LHCN-M2 (cell line): Measurements from ENCODE around the gene L3MBTL4. TPM values are rescaled to one million over a fixed set of nuclear protein-coding genes. Genes with fewer than 3 reads are reported as not detected.
"Not testable (repeated sequence)": the region's sequence is repeated elsewhere in the genome, so short reads cannot be mapped to it uniquely, and the experiment has no call there.

Experiments used
- DNase-seq: peaks from one replicate; pipeline ENCODE4 v3.0.0-alpha.2; 2012; ENCODE audit warnings: low read depth
- total RNA-seq: library from RNA; depleted of rRNA; stranded (reverse); fragments of >200 nt; gene quantifications from 2 replicates; pipeline ENCODE4 v1.2.3, GENCODE V29; 2014

Gene L3MBTL4
- total RNA-seq, 1 experiment from 2014 or later = not detected

DNA sequence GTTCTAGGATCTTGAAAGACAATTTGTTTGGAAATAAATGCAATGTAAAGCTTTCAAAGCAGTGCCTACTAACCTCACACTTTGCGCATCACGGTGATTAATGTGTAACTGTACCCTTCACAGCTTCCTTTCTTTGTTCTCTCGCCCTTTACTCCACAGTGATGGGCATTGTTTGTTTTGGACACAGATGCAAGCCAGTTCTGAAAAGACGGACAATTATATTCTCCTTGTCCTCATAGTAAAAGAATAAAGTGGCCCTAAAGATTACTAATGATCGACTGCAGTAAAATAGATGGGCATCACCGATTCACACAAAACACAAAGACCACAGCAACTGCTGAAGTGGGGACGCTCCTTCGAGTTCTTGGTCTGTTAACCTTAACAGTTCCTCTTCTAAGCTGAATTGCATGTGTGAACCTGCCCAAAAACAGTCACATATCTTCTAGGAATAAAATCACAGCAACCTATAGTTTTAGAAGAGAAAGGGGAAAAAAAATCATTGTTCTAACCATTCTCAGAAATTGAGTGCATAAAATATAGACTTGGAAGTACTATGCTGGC lies 7.7 kb downstream of the L3MBTL4 start:
- DNase-seq = no peak

DNA sequence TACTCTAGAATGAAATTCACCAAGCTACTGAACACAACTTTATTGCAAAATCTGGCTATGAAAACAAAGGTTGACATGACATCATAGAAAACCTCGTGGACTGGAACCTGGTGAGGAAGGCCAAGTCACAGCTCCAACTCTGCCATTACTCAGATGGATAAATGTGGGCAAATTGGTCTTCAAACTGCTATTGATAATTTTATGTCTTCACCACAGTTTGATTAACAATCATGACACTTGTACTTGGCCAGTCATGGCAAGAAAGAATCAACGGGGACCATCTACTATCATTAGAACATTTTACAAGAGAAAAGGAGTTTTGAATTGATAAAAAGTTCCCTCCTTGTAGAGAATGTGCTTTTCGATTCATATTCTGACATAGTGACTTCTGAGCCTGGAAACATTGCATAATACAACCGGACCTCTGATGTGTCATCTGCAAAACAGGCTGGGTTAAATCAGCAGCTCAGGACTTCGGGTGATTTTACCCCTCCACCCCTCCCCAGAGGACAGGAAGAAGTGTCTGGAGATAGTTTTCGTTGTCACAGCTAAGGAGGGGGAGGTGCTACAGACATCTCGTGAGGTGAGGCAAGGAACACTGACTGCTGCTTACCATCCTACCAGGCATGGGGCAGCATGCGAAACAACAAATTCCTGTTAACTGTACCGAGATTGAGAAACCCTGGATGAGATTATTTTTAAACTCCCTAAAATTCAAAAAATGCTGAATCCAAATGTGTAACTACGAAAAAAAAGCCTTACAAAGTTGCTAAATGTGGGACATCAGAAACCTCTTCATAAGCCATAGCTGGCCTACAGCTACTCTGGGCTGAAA lies 8.4 kb downstream of the L3MBTL4 start:
- no peak for DNase-seq

DNA sequence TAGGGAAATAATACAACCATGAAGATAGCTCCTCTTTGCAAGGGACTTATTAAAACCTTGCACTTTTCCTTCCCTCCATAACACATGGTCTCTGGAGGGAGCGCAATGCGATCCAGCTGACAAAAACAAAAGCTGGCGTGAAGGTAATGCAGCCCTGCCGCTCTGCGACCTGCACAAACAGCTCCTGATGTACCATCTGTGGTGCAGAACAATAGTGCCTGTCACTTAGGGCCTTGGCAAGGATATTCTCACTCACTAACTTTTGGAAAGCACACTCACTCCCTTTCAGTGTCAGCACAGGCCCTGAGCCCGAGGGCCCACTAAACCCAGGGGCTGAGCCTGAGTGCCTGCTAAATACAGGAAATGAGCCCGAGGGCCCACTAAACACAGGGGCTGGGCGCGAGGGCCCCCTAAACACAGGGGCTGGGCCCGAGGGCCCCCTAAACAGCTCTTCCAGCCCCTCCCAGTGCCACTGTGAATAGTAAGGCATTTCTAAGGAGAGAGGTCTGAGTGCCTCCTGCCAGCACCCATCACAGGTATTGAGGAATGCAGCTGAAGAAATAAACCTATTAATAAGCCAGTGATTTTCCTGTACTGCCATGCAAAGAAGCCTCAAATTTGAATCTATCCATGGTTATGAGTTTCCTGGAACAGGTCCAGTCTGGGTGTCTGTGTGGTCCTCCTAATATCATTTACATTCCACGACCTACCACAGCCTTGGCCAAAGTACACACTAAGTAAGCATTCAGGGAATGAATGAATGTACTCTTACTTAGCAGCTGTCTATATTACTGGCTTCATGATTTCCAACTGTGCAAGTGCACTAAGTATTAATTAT lies 9.3 kb downstream of the L3MBTL4 start:
- DNase-seq = no peak

DNA sequence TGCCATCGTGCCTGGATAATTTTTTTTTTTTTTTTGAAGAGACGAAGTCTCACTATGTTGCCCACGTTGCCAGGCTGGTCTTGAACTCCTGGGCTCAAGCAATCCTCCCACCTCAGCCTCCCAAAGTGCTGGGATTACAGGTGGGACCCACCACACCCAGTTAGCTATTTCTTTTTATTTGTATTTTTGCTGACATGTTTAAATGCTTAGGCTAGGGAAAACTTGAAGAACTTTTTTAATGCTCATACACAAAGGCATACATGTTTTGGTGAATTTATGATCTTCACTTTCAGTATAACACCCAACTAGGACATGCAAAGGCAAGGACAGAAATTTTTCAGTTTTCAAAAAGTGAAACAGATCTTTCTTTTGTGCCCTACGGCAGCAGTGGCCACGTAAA lies 9.9 kb downstream of the L3MBTL4 start:
- no peak for DNase-seq

DNA sequence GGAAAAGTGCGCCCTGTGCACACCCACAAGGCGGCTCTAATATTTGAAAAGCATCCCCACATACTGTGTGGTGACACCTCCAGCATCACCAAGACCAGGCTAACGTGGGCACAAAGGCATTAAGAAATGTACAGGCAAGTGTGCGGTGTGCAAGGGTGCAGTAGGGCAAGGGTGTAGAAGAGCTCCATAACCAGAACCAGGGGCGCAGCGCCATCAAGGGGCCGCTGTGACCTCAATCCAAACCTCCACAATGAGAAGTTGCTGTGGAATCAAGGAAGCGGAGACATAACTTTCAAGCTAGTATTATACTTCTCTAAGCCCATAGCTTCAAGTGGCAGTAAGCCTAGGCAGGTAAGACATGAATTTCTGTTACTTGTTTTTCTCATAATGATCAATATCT lies 13.0 kb downstream of the L3MBTL4 start:
- DNase-seq = no peak

DNA sequence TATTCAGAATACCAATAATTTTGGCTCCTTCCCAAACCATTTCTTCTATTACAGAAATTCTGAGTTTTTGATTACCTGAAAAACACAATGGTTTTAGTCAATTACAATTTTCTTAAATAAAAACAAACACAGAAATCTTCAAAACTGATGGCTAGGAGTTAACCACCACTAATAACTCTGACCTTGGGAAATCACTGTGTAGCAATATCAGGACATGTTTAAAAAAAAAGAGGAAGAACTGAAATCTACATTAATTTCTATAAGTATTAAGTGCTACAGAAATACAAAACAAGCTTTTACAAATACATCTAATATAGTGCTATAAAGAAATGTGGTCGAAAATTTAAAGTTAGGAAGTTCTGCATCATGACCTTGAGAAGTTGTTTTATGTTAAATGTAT lies 14.9 kb downstream of the L3MBTL4 start:
- no peak for DNase-seq

DNA sequence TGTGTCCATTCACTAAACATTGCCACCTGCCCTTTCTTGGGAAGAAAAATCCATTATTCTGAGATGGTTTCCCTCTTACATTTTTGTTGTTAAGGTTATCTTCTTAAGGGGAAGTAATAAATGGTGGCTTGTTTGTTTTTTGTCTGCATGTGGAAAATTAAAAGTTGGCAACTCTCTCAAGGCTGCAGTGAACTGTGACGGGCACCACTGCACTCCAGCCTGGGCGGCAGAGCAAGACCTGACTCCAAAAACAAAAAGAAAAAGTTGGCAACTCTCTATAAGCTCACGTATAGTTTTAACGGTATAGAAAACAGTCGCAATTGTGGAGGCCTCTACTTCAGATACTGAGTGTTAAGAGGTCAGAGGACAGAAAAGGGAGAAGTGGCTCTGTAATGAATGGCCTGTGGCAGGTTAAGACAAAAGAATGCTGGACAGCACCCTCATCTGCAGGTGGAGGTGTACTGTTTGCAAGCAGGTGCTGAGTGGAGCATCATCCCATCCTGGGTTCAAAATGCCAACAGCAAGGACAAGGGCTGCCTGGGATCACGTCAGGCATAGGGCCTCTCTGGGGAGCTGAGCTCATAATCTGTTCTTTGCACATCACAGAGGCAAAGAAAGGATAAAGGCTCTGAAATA lies 16.7 kb downstream of the L3MBTL4 start:
- DNase-seq = no peak

DNA sequence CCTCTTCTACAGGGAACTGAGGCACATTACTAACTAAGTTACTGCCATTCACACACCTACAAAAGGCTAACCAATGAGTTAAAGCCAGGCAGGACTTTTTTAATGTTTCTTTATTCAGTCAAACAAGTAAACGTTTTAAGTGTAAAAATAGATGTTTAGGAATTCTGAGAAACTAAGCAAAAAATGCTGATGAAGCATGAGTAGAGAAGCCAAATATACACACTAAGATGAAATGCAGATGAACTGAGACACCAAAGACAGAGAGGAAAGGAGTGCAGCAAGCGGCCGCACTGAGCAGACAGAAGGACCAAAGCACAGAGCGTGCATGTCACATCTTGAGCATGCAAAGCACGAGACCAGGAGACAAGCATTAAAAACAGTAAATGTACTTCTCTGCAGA lies 17.9 kb downstream of the L3MBTL4 start:
- DNase-seq = no peak

DNA sequence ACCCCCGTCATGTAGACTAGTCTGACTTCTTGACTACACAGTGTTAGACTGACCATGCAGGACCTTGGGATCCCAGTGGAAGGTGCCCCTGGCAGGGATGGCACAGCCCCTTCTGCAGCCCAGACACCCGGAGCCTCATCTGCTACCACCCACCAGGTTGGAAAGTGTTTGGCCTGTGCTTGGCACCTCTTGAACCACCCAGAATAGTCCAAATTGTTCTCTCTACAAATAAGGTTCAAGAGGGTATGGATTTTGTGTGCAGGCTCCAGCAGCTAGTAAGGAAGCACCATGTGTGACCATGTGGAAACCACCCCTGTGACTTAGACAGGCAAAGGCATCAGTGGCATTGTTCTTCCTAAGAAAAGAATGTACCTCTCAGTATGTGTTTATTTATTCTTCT lies 18.4 kb downstream of the L3MBTL4 start:
- DNase-seq = no peak

DNA sequence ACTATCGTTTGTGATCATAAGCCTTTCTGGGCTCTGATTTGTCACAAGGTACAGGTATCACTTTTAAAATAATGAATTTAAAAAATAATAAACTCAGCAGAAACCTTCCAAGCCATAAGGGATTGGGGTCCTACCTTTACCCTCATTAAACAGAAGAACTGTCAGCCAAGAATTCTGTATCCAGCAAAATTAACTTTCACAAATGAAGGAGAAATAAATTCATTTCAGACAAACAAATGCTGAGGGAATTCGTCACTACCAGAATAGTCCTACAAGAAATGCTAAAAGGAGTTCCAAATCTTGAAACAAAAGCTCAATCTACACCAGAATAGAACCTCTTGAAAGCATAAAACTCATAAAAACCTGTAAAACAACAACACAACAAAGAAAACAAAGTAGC lies 25.7 kb downstream of the L3MBTL4 start:
- DNase-seq = no peak

DNA sequence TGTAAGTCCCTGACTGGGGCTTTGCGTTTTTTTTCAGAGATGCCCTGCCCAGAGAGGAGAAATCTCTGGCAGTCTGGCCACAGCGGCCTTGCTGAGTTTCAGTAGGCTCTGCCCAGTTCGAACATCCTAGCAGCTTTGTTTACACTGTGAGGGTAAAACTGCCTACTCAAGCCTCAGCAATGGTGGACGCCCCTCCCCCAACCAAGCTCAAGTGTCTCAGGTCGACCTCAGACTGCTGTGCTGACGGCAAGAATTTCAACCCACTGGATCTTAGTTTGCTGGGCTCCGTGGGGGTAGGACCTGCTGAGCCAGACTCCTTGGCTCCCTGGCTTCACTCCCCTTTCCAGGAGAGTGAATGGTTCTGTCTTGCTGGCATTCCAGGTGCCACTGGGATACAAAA lies 31.7 kb downstream of the L3MBTL4 start:
- DNase-seq = no peak

DNA sequence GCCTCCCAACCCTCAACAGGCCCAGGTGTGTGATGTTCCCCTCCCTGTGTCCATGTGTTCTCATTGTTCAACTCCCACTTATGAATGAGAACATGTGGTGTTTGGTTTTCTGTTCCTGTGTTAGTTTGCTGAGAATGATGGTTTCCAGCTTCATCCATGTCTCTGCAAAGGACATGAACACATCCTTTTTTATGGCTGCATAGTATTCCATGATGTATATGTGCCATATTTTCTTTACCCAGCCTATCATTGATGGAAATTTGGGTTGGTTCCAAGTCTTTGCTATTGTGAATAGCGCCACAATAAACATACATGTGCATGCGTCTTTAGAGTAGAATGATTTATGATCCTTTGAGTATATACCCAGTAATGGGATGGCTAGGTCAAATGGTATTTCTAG lies 37.2 kb downstream of the L3MBTL4 start:
- not testable (repeated sequence) for DNase-seq

DNA sequence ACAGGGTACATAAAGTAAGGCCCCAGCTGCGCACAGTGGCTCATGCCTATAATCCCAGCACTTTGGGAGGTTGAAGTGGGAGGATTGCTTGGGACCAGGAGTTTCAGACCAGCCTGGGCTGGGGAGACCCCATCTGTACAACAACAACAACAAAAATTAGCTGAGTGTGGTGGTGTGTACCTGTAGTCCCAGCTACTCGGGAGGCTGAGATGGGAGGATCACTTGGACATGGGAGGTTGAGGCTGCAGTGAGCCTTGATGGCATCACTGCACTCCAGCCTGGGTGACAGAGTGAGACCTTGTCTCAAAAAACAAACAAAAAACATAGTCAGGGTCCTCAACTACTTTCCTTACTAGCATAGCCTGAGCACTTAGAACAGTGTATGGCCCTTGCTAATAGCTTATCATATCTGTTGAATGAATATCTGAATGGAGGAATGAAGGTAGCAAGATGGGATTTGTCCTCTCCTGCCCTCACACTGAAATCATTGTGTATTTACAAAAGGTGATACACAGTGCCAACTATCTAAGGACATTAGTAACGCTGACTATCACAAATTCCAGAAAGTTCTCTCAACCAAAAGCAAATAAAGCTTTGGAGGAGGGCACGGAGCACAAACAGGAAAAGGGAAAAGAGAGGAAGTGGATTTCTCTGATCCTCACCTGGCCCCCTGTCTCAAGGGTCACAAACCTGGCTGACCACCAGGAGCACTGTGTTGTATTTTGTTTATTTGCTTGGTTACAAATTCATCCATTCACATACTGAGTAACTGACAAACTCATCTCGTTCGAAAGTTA lies 38.1 kb downstream of the L3MBTL4 start:
- no peak for DNase-seq

DNA sequence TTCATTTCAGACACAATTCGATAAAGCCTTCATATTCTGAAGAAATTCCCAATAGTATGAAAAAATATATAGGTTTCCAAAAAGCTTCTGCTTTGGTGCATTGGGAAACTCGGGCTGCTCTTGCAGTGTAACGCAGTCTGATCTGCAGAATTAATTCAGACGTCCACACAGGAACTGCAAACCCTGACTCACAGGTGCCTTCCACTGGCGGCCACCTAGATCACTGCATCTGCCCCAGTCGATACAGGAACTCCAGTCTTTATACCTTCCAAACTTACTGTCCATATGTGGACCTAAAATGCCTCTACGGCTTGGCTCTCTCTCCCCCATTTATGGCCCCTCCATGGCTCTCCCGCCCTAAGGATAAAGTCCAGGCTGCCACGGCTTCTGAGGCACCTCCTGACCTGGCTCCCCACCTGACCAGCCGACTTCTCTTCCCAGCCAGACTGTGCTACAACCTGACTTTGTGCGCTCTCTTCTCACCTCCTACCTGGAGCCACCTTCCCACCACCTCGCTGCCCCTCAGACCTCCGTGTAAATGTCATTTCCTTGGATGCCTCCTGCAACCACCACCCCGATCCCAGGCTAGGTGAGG lies 39.7 kb downstream of the L3MBTL4 start:
- DNase-seq = no peak

DNA sequence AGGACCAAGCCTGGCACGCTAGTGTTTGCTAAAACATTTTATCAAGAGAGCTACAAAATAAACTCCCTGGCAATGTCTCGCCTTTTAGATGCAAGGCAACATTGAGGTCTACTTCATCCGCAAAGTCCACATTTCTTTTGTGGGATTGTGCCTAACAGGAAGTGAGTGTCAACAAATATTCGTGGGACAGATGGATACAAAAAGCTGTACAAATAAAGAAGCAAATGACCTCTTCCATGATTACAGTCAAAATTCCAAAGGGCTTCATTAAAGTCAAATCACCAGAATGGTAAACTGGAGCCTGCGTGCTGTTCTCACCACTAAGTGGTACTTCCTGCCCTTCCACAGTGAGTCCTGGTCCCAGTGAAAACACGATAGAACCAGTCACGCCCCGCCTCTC lies 40.4 kb downstream of the L3MBTL4 start:
- no peak for DNase-seq

DNA sequence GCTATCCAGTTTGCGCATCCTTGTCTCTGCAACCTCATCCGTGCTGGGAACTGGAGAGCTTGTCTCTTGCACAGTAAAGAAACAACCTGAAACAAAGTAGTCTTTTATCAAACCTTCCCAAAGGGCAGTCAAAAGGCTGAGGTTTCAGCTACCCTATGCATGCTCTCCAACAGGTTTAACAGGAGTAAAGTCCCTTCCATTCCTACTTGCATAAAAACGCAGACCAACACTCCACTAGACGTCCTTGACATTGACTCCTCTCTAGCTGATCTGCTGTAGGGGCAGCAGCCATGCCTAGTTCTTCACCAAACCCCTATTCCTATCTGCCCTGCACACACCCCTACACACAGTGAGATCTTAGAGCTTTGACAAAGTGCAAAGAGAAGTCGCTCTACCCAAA lies 41.5 kb downstream of the L3MBTL4 start:
- no peak for DNase-seq

DNA sequence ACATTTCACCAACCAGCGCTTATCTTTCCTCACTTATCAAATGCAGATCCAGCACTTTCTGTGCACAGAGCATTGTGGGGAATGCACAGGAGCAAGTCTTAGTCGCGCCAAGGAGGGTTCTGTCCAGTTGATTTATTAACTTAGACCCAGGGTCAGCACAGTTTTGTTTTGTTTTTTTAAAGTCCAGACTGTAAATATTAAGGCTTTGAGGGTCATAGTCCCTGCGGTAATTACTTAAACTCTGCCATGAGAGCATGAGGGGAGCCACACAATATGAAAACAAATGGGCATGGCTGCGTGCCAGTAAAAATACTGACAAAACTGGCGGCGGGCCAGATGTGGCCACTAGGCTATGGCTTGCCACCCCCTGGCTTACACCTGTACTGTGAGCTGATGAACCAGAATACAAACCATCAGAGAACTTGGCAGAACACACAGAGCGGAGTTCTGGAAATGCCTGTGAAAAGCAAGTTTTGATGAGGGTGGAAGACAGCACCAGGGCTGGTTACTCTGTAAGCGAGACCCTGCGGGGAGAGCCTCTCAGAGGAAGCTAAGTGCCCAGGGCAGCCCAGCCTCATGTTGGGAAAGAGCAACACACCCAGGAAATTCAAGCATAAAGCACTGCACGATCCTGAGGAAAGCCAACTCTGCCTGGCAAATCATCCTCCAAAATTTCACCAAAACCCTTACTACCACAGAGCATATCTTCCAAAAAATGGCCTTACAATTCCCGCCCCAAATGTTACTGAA lies 43.6 kb downstream of the L3MBTL4 start:
- no peak for DNase-seq

DNA sequence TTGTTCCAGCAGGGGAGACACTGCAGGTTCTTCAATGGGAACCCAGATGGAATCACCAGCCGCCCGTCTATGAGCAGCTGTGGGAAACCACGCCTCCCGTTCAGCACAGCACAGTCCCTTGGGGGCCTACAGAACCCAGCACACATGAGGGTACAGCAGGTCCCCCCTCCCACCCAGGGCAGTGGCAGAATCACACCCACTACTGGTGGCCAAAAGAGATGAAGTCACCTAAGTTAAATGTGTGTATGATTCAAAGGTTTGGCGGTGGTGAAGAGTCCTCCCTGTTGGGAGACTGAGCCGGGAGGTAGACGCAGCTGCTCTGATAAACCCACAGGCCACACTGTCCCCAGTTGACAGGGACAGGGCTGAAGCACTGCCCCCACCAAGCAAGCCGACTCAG lies 44.3 kb downstream of the L3MBTL4 start:
- DNase-seq = no peak

DNA sequence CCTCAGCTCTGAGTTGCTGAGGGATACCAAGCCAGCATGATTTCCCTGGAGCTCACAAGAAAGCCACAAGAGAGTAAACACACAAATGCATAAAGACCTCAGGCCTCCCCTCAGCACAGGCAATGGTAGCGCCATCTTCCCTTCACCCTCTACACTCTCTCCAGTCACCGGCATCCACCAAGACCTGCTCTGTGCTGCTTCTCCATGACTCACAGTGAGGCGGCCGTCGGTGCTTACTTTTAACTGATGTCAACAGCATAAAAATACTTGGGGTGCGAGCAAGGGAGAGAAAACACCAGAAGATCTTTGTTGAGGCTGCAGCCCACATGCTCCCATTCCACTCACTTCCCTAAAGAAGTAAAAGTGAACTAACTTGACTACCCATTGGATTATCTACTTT lies 46.7 kb downstream of the L3MBTL4 start:
- DNase-seq = no peak

DNA sequence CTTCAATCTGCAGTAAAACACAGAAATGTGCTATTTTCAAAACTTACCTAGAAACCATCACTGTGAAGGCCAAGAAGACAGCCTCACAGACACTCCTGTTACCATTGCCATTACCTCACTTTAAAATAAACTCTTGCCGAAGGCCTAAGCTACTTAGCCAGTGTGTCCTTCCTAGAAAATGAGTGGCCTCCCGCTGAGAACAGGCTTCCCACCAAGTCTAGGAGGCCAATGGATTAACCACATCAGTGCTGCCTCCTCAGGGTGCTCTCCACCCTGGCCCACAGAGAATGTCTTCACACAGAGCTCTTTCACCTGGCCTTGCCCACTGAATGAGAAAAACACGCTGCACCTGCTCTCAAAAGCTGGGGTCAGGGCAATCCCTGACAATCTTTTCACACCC lies 47.5 kb downstream of the L3MBTL4 start:
- DNase-seq = no peak
